Pancreas (tissue), 10 donors: Measurements from ENCODE around the gene DNAH6. TPM values are rescaled to one million over a fixed set of nuclear protein-coding genes. Genes with fewer than 3 reads are reported as not detected.
"Not testable (repeated sequence)": the region's sequence is repeated elsewhere in the genome, so short reads cannot be mapped to it uniquely, and the experiment has no call there.

Source experiments
- ATAC-seq, 4 donors: fragments of 200-7000 bp; cut with Tn5 transposase; one replicate each; pipeline versions ENCODE4 v1.8.0 to v1.9.1; 2020; ENCODE audit warnings: mild to moderate bottlenecking in 4 of 4, moderate library complexity in 4 of 4
- DNase-seq, 6 donors: peaks; one replicate each; pipeline ENCODE4 v3.0.0-alpha.2; 2020
- FAIRE-seq: peaks from 2 replicates; lab custom pipeline; 2012; peaks lifted over from hg19 to GRCh38; lab: Jason Lieb, UNC
- H3K27ac ChIP-seq, 4 donors: fragments of 200-600 bp; sonication (generic); 1 replicate in 3 of 4; 2 replicates in 1 of 4; pipeline versions ENCODE4 v1.5.0 to v1.8.0; 2020
- H3K27me3 ChIP-seq, 4 donors: fragments of 200-600 bp; one replicate each; pipeline ENCODE4 v1.8.0; 2021
- H3K36me3 ChIP-seq, 3 donors: fragments of 200-600 bp; sonication (generic) in 1 of 3; one replicate each; pipeline versions ENCODE4 v1.5.0 to v1.8.0; 2020 to 2021
- H3K4me1 ChIP-seq, 3 donors: fragments of 200-600 bp; one replicate each; pipeline ENCODE4 v1.8.0; 2021
- H3K4me3 ChIP-seq, 4 donors: fragments of 200-600 bp; sonication (generic) in 2 of 4; one replicate each; pipeline versions ENCODE4 v1.5.0 to v1.8.0; 2020 to 2021
- H3K9me3 ChIP-seq, 4 donors: fragments of 200-600 bp; one replicate each; pipeline ENCODE4 v1.8.0; 2021
- WGBS, 2 donors: extraction: QIAGEN DNeasy Blood & Tissue Kit; methylation state at CpG; one replicate each; pipeline ENCODE4 v1.1.7; 2013; 5-methylcytosine and 5-hydroxymethylcytosine counted together
- intact Hi-C, 3 donors: fragments of 100-400 bp; cut with DNase I; formaldehyde crosslinking; loops; one replicate each; pipeline versions ENCODE4 v1.11.1 to v1.14.2; 2022
- polyA plus RNA-seq, 2 donors: library from polyadenylated mRNA; stranded (reverse); fragments of 200-250 nt; gene quantifications; one replicate each; pipeline ENCODE4 v1.2.3, GENCODE V29; 2013
- total RNA-seq, 6 donors: library from RNA; stranded (reverse); fragmentation: NEBNext Ultra II Directional in 4 of 6; extraction: Animal tissue kit (Norgen Biotek cat#: 25700) in 4 of 6; gene quantifications; one replicate each; pipeline versions ENCODE4 v1.2.1 to v1.2.4, GENCODE V29; 2021 to 2023
- TF ChIP-seq, protein P1 (sequence below), 4 donors: fragments of 200-600 bp; sonication (generic) in 3 of 4; IDR thresholded peaks; one replicate each; pipeline versions ENCODE4 v1.5.0 to v1.8.0; 2021; ENCODE audit warnings: antibody characterized with exemption in 4 of 4
- donor health status: healthy with polysubstance abuse.
- donor health status: DM: no; HTN: no; CAD: no; lungs with moderate emphysema.
- donor health status: DM: no; HTN: no; CAD: no.
- donor health status: control.
- donor health status: control.
- donor health status: Bipolar disorder and iron deficiency.
- donor health status: DM: yes; HTN: yes; CAD: no.
- donor health status: DM: no; HTN: no; CAD: no.
- donor health status: DM: no; HTN: no; CAD: no.
- donor health status: DM: yes; HTN: yes; CAD: no.

The DNAH6 gene, protein sequence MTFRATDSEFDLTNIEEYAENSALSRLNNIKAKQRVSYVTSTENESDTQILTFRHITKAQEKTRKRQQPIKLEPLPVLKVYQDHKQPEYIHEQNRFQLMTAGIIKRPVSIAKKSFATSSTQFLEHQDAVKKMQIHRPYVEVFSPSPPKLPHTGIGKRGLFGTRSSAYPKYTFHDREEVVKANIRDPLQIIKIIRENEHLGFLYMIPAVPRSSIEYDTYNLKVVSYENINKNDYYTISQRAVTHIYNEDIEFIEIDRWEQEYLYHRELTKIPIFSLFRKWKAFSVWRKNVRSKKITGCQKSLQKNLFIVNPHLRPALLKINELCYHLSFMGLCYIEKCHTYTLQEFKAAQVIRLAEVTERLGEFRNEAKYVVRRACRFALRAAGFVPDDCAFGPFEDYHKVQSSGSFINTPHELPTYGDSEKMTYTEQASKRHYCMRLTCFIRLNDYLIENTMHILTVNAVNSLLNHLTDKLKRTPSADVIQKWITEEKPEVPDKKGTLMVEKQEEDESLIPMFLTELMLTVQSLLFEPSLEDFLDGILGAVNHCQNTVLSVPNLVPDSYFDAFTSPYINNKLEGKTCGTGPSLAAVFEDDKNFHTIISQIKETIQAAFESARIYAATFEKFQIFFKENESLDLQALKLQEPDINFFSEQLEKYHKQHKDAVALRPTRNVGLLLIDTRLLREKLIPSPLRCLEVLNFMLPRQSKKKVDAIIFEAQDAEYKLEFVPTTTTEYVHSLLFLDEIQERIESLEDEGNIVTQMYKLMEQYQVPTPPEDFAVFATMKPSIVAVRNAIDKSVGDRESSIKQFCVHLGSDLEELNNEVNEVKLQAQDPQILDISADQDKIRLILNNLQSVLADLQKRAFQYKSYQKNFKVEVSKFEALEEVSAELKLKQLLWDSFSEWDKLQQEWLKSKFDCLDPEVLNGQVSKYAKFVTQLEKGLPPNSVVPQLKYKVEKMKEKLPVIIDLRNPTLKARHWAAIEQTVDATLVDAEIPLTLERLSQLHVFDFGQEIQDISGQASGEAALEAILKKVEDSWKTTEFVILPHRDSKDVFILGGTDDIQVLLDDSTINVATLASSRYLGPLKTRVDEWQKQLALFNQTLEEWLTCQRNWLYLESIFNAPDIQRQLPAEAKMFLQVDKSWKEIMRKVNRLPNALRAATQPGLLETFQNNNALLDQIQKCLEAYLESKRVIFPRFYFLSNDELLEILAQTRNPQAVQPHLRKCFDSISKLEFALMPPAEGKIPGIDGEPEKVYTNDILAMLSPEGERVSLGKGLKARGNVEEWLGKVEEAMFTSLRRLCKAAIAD (N-terminal part only)
- 1 to 10 TPM in 1 of 6 donors, under 1 TPM in 5; 0.54 to 1.6 (median 0.91) TPM for total RNA-seq
- under 1 TPM; 0.19 to 0.59 TPM for polyA plus RNA-seq

DNA sequence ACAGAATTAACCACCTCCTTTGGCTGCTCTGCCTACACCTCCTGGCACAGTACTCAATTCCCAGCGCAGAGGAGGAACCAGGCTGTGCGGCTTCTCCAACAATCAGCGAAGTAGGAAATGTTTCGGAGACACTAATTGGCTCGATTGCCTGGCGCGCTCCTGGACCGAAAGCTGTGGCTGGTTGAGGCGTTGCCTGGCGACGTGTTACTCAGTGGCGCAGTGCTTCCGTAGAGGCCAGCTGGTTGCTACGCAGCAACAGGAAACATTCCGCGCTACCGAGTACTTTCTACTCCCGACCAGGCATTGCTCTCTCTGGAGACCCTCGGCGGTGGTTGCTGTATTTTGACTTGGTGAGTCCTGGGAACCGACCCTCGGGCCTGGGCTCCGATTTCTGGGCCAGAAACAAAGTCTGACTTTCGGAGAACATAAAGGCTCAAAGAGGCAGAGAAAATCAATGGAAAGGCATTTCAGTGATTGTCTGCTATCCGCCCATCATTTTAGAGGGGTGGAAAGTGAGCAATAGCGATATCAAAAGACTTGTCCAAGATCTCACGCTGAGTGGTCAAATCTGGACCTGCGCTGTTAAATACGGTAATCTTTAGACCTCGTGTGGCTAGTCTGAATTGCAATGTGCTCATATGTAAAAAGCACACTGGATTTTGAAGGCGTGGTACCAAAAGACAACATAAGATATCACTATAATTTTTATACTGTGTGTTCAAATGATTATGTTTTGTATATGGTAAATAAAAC, at the start of gene DNAH6:
TSS of gene DNAH6 (plus strand) at position 265 of the 753 bp plus-strand sequence. CDS start 1,329 bp downstream, outside the sequence.
- 4 to 17% methylated on average over 31 of the region's 31 CpGs for WGBS, 2 donors
- intact Hi-C loops, result no loop called here
- peak; percentile 88 to 97 (median 94) for DNase-seq
- TF ChIP-seq, protein P1, sequence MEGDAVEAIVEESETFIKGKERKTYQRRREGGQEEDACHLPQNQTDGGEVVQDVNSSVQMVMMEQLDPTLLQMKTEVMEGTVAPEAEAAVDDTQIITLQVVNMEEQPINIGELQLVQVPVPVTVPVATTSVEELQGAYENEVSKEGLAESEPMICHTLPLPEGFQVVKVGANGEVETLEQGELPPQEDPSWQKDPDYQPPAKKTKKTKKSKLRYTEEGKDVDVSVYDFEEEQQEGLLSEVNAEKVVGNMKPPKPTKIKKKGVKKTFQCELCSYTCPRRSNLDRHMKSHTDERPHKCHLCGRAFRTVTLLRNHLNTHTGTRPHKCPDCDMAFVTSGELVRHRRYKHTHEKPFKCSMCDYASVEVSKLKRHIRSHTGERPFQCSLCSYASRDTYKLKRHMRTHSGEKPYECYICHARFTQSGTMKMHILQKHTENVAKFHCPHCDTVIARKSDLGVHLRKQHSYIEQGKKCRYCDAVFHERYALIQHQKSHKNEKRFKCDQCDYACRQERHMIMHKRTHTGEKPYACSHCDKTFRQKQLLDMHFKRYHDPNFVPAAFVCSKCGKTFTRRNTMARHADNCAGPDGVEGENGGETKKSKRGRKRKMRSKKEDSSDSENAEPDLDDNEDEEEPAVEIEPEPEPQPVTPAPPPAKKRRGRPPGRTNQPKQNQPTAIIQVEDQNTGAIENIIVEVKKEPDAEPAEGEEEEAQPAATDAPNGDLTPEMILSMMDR (IDR thresholded peaks at IDR 0.05), result no peak
- no peaks in the 10 kb centered on the region for H3K36me3 ChIP-seq
- H3K27ac ChIP-seq, result peak within 1 kb of the TSS in 3 of 4 donors; percentile 45 to 50 (median 47)
- no peaks in the 10 kb centered on the region for H3K9me3 ChIP-seq
- H3K4me1 ChIP-seq, result no peaks in the 10 kb centered on the region
- H3K4me3 ChIP-seq, result peak within 1 kb of the TSS; percentile 24 to 56 (median 44)
- FAIRE-seq, result peak; percentile 95
- H3K27me3 ChIP-seq, result no peaks in the 10 kb centered on the region
- peak; percentile 100 for ATAC-seq

DNA sequence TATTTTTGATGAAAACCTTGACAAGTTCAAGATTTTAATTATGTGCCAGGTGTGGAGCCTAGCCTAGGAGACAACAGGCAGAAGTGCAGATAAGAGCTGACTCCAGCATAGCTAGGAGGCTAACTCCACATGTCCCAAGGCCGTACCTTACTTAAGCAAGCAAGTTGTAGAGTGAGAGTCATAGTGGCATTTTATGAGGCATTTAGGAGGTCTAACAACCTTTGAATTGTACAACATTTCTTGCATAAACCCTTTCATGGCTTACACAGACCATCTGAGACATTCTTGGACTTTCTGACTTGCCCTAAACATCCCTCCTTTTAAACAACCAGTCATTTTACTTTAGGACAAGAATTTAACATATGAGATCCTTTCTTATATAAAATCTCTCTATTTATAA, 48.9 kb upstream of the DNAH6 start:
- peaks cover 0 to 3% (median 0%) of the 10 kb centered on the region in 3 donors for H3K4me1 ChIP-seq
- TF ChIP-seq, protein P1 (IDR thresholded peaks at IDR 0.05), result no peak
- no peak overlapping the region for H3K4me3 ChIP-seq
- DNase-seq (no peak), ATAC-seq (no peak), FAIRE-seq (no peak)
- H3K27me3 ChIP-seq, result no peaks in the 10 kb centered on the region
- no peaks in the 10 kb centered on the region for H3K36me3 ChIP-seq
- WGBS, 2 donors, result 64 to 77% methylated on average over 1 of the region's 1 CpG
- intact Hi-C loops, result no loop called here
- no peak overlapping the region for H3K27ac ChIP-seq
- no peaks in the 10 kb centered on the region for H3K9me3 ChIP-seq

DNA sequence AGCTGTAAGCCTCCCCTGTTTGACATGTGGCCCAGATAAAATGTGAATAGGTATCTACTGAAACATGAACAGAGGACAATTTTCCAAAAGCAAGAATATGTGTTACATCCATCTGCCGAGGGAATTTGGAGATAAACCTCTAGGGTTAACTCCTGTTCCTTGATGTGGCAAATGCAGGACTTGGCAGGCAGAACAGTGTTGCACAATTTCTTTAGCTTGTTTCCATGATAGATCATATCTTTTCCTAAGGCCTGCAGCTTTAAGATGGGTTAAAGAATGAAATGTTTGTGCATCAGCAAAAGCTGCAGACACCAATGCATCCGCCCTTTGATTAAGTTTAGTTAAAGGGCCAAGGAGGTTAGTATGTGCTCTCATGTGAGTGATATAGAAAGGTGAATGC, 43.9 kb upstream of the DNAH6 start:
- DNase-seq, H3K36me3 ChIP-seq, H3K4me3 ChIP-seq, H3K27me3 ChIP-seq, intact Hi-C loops, H3K27ac ChIP-seq, ATAC-seq, FAIRE-seq, H3K9me3 ChIP-seq: not testable (repeated sequence)
- peaks cover 7 to 21% (median 7%) of the 10 kb centered on the region in 3 donors for H3K4me1 ChIP-seq
- WGBS, 2 donors, result 21% methylated on average over 2 of the region's 2 CpGs

DNA sequence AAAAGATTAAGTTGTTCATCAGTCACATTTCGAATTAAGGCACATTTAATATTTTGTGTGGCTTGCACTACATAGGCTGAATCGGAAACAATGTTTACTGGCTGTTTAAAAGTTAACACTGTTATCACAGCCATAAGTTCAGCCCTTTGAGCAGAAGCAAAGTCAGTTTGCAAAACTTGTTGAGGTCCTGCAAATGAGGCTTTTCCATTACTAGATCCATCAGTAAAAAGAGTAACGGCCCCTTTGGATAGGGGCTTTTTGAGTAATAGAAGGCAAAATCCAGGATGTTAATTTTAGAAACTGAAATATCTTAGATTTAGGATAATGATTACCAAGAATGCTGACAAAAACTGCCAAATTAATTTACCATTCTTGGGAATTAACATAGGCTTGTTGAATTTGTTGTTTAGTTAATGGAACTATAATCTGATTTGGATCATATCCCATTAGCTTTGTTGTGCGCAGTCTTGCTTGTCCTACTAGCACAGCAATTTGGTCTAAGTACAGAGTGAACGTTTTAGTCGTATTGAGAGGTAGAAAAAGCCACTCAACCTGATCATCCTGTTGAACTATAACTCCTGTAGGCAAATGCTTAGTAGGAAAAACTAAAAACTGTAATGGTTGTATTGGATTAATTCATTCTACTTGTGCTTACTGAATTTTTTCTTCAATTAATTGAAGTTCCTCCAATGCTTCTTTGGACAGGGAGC, 43.3 kb upstream of the DNAH6 start:
- peaks cover 7 to 21% (median 7%) of the 10 kb centered on the region in 3 donors for H3K4me1 ChIP-seq
- TF ChIP-seq, protein P1 (IDR thresholded peaks at IDR 0.05), result no peak
- no peak for DNase-seq
- H3K4me3 ChIP-seq, result no peak overlapping the region
- ATAC-seq, result no peak
- WGBS, 2 donors, result 20 to 24% methylated on average over 6 of the region's 6 CpGs
- H3K27ac ChIP-seq, result no peak overlapping the region
- H3K36me3 ChIP-seq, result no peaks in the 10 kb centered on the region
- FAIRE-seq, result no peak
- intact Hi-C loops, result no loop called here
- no peaks in the 10 kb centered on the region for H3K27me3 ChIP-seq
- no peaks in the 10 kb centered on the region for H3K9me3 ChIP-seq
